GM13977 (cell line): Measurements from ENCODE around the gene UBFD1.

Experiments
- DNase-seq: peaks from one replicate; pipeline ENCODE4 v3.0.0; 2012; ENCODE audit warnings: low spot score
- in situ Hi-C: fragments of 300-500 bp; cut with MboI; formaldehyde crosslinking; loops from one replicate; pipeline ENCODE4 v1.12.0; 2022; ENCODE audit warnings: low sequenced_read_pairs, low pct_unique_long_range_greater_than_20kb, mixed read lengths, inconsistent platforms; ENCODE audit not compliant: unreplicated experiment
- TF ChIP-seq, protein P1 (sequence below): IDR thresholded peaks from 2 replicates; pipeline ENCODE4 v1.5.1; 2012; ENCODE audit warnings: mild to moderate bottlenecking, control low read depth; ENCODE audit not compliant: insufficient read depth; ENCODE audit errors: extremely low read depth, missing control alignments

Gene UBFD1

DNA sequence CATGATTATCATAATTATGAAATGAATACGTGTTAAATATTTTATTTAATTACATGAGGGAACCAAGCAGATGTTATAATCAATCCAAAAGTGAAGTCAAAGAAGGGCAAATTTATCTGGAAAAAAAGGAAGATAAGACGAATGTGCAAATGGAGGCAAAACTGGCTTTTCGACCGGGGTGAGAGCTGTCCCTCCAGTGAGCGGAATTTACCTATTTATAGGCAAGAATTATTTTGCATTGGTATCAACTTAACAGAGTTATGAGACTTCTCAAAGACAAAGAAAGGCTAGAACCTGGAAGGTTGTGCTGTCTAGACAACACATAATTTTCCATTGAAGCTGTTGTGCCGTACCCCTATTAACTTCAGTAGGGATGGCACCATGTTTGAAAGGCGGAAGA, 45.8 kb upstream of the UBFD1 start:
- in situ Hi-C loops, result no loop called here
- TF ChIP-seq, protein P1, sequence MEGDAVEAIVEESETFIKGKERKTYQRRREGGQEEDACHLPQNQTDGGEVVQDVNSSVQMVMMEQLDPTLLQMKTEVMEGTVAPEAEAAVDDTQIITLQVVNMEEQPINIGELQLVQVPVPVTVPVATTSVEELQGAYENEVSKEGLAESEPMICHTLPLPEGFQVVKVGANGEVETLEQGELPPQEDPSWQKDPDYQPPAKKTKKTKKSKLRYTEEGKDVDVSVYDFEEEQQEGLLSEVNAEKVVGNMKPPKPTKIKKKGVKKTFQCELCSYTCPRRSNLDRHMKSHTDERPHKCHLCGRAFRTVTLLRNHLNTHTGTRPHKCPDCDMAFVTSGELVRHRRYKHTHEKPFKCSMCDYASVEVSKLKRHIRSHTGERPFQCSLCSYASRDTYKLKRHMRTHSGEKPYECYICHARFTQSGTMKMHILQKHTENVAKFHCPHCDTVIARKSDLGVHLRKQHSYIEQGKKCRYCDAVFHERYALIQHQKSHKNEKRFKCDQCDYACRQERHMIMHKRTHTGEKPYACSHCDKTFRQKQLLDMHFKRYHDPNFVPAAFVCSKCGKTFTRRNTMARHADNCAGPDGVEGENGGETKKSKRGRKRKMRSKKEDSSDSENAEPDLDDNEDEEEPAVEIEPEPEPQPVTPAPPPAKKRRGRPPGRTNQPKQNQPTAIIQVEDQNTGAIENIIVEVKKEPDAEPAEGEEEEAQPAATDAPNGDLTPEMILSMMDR, result no peak
- no peak for DNase-seq

DNA sequence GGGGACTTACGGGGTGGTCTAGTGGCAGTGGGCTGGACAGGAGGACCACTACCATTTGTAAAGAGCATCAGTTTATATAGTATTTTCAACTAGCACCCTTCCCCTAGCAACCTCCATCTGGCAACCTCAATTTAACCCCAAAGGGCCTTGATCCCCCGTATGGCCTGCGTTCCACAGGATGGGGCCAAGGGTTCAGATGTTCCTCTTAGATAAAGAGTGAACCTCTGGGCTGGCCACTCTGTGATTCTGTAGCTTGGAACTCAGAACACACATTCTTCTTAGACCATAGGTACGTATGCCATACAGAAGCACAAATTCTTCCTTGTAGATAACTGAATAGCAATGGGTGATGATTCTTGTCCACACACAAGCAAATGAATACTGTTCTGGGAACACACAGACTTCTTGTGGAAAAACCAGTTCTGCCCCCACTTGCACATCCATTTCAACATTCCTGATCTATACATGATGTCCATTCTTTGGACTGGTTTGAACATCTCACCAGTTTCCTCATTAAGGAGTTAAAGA, 45.3 kb upstream of the UBFD1 start:
- in situ Hi-C loops, result no loop called here
- no peak for DNase-seq
- TF ChIP-seq, protein P1, result no peak

DNA sequence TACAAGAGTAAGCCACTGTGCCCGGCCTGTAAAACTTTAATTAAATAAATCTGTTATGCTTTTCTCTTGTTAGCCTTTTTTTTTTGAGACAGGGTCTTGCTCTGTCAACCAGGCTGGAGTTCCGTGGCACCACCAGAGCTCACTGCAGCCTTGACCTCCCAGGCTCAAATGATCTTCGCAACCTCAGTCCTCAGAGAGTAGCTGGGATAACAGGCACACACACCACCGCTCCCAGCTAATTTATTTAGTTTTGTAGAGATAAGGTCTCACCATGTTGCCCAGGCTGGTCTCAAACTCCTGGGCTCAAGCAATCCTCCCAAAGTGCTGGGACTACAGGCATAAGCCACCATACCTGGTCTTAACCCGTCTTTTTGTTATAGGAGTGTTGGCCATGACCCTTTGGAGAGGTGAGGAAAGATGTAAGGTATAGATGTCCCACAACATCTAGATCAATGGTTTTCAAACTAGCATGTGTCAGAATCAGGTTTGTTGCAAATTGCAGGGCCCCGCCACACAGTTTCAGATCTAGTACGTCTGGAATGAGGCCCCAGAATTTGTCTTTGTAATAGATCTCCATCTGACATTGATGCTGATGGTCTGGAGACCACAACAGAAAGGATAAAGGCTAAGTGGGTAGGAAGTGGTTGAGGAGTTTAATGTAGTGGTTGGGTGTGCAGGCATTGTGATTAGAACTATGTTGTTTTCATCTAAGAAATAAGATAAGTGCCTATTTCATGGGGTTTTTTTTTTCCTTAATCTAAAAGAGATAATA, 43.0 kb upstream of the UBFD1 start:
- TF ChIP-seq, protein P1, result no peak
- no peak for DNase-seq
- in situ Hi-C loops, result no loop called here

DNA sequence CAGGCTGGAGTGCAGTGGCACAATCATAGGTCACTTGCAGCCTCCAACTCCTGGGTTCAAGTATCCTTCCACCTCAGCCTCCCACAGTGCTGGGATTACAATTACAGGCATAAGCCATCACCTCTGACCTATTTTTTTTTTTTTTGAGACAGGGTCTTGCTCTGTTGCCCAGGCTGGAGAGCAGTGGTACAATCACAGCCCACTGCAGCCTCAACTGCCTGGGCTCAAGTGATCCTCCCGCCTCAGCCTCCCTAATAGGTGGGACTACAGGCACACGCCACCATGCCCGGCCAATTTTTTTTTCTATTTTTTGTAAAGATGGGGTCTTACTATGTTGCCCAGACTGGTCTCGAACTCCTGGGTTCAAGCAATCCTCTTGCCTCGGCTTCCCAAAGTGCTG, 41.6 kb upstream of the UBFD1 start:
- no peak for DNase-seq
- TF ChIP-seq, protein P1, result no peak
- in situ Hi-C loops, result no loop called here

DNA sequence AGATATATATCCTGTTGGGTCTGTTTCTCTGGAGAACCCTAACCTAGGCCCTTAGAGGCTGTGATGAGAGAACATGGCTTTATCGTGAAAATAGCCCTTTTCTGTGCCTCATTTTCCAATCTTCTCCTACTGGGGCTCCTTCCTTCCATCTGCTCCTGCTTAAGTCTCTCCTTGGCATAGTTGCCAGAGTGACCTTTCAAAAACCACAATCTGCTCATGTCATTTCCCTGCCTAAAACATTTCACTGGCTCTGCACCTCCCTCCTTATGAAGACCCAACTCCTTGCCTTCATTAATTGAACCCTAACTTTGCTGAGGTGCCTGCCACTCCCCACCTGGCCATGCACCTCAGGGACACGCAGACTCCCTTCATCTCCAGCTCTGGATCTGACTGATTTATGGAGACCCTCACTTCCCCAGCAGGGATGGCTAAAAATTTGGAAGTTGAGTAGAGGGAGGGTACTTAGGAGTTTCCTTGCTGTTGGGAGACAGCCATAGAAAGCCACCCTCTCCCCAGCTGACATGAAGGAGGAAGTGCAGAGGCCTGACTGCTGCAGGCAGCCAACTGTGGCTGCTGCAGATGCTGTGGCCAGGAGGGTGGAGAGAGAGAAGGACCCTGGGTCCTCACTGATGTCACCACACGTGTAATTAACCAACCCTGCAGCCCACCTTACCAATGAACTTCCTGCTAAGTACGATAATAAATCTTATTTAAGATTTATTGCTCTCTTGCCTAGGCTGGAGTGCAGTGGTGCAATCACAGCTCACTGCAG, 41.0 kb upstream of the UBFD1 start:
- TF ChIP-seq, protein P1, result no peak
- no peak for DNase-seq
- in situ Hi-C loops, result no loop called here

DNA sequence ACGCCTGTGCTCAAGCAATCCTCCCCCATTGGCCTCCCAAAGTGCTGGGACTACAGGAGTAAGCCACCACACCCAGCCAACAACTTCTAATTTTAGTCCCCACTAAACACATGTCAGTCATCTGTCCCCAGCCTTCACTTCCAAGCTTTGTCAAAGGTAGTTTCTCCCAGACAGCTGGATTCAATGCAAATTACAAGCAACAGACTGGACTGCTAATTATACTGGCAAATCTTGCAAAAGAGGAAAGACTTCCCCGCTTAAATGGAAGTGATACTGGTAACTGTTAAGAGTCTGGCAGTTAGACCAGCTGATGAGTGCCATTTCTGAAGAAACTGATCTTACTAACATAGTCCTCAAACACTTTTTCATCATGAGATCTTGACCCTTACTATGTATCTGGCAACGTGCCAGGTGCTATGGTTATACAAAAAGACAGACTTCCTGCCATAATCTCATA, 39.1 kb upstream of the UBFD1 start:
- in situ Hi-C loops, result no loop called here
- TF ChIP-seq, protein P1, result no peak
- DNase-seq, result peak; percentile 33
